ENCODE data around the gene RGP1.

Gene RGP1

DNA sequence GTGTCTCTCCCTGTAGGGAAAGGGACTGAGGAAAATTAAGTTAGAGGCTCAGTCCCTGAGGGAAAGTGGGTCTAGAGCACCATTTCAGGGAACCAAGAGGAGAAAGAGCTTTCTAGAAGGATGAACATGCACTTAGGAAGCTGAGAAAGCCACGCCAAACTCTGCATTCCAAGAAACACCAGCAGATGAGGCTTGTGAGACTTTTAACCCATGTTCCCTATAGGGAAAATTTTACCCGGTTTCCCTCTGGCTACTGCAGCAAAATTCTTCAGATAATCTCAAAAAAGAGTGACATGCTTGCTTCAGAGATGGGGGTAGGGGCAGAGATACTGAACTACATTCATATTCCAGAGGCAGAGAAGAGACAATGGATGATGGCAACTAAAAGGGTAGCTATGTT, 25.7 kb upstream of the RGP1 start:
- DNase-seq = no peak

DNA sequence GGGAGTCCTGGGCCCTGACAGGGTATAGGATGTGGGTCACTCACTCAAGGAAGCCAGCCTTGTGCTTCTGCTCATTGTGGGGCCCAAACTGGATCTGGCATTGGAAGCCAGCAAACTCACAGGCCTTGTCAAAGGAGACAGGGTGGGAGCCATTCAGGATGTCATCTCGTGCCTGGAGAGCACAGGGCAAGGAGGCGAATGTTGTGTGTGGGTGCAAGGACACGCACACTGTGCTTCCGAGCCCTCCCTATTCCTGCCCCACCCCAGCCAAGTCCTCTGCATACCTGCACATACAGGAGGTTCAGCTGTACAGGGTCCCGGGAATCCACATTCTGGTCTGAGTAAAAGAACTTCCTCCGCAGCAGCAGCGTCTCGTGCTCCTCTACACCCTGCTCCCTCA, 25.2 kb upstream of the RGP1 start:
- DNase-seq = no peak

DNA sequence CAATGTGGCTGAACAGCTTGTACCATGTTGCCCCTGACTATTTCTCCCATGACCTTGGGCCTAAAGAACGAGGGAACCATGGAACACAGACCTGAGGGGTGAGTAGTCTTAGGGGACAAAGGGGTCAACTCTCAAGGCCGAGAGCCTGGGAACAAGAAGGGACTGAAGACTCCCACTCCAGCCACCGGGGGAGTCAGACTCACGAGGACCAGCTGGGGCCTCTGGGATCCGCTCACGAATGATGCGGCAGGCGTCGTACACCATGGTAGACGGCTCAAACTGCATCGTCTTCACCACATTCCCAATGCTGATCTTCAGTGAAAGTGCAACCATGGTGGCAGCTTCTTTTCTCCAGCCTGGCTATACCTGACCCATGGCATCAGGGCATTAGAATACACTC, 23.7 kb upstream of the RGP1 start:
- DNase-seq = no peak

DNA sequence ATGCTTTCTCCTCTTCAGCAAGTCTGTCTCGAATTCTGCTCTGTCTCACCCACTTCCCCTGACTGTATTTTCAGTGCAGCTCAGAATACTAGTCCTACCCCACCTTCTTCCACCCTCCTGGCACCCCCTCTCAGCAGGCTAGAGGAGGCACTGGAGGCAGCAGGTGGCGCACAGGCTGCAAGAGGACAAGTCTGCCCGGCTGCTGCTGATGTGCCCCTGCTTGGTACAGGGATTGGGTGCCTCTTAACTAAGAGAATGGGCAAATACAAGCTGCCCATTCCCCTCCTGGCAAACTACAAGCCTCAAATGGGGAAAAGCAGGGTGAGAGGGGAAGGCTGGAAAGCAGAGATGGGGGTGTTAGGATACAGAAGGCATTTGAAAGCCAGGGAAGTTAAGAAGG, 22.2 kb upstream of the RGP1 start:
- DNase-seq = peak; percentile 26

DNA sequence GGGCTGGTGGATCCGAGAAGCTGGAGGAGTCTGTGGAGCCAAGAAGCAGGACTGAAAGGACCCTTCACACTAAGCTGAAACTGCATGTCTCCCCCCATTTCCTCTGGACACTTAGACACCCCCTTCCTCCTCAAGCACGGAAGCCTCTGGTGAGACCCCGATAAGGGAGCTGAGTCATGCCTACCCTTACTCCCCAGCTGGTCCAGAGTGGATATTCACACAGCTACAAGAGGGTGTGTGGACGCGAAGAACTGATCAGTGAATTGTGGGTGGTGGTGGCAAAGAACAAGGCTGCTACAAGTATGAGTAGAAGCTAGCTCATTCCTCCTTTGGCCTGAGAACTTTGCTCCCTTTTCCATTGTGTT, 21.4 kb upstream of the RGP1 start:
- no peak for DNase-seq

DNA sequence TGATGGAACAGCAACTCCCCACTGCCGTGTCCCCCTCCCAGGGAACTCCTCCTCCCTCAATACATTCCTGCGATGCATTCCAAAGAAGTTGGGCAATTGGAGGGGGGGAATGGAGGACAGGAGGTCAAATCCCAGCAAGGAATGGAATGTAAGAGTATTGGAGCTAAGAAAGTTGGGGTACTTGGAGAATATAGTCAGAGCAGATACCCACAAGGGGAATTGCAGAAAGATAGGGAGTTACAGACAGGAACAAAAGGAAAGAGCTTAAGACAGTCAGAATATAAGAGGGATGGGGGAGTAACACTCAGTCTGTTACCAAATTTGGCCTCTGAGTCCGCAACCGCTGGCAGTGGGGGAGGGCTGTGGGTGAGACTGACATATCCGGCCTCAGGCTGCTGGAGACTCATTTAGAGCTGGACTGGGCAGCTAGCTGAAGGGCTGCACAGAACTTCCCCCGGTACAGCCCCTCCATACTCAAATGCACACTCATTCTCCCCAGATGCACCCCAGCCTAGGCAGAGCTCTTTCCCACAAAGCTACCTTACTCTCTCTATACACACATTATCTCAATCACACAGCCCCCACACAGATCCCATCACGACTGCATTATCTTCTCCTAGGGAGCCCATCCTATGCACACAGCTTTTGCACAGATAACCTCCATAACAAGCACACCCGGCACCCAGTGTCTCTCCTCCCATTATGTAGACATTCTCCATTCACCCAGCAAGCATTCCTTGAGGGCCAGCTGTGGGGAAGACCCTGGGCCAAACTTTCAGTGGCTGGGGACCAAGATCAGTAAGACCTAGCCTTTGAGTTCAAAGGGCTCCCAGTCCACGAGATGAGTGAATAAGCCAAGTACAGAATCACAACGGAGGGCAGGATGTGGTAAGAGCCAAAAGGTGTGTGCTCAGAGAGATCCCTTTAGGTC, 20.8 kb upstream of the RGP1 start:
- DNase-seq = peak; percentile 68

DNA sequence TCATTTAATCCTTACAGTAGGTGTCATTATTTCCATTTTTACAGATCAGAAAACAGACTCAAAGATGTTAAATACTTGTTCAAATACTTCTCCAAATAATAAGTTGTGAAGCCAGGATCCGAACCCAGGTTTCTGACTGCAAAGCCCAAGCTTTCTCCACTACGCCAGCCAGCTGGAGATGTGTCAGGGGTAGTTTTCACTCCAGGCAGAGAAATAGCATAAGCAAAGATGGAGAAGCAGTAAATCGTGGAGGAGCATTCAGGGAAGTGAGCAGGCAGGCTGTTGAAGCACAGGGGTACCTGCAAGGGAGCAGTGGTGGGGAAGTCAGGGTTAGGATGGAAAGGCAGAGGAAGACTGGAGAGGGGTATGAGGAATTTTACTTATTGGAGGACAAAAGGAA, 20.0 kb upstream of the RGP1 start:
- DNase-seq = no peak

DNA sequence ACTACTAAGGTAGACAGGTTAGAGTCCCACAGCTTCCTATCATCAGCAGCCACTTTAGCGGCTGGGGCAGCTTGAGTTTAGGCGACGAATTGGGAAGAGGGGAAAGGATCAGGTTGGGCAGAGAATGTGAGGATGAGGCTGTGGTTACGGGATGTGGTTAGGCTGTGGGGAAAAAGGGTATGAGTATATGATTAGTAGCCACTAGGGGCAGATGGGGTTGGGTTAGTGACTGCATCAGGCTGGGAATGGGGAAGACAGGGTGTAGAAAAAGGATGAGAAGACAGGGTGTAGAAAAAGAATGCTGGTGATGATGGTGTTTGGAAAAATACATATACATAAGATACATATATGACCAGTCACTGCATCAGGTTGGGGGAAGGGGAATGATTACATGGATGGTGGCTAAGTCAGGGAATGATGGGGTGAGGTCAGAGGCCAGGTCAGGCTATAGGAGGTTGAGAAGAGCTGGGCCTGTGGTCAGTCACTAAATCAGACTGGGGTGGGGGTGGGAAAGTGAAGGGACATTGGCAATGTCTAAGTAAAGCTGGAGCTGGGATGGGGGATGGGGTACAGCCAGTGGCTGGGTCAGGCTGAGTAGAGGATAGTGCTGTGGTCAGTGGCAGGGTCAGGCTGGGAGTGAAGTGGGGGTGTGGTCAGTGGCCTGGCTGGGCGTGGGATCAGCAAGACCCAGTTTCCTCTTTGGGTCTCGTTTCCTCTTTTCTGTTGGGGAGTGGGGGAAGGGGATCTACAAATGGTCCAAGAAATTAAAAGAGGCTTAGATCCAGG, 19.2 kb upstream of the RGP1 start:
- peak; percentile 45 for DNase-seq

DNA sequence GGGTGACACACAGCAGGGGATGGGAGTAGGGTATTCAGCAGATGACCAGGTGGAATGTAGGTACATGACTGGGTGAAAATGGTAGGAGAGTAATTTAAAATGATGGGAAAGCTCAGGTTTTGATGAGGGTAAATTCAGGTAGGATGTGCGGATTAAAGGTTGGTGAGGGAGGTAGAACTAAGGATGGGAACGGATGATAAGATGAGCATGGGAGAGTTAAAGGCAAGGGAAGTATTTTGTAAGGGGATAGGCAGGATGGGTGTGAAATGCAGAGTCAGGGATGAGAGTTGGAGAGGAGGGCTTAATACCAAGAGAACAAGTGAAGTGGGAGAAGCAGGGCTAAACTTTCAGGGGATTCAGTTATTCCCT, 18.6 kb upstream of the RGP1 start:
- DNase-seq = no peak

DNA sequence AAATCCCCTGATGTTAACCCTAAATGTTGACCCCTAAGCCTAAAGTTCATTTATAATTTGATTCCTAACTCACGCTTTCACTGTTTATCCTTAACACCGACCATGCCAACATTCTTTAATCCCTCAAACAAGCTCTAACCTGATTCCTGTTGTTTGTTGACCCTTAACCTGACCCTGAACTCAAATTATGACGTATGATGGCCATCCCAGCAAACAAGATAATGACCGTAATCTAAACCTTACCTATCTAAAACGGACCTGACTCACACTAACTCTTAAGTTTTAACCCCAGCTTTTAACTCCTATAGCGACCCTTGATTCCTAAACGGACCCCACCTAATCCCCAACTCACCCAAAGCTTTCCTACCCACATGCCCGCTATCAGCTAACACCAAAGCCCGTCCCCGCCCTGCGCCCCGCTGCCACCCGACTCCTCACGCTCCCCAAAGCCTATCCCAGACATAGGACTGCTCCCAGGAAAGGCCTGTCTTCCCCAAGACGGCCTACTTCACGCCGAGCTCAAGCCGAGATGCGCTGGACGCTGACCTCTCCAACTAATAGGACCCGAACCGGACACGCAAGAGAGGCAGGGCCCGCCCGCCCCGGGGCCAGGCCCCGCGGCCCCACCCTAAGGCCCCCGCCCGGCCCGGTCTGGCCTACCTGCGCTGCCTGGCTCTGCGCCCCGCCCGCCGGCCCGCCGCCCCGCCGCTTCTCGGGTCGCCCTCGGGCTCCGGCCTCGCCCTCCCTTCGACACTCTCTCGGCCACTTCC, 17.5 kb upstream of the RGP1 start:
- DNase-seq = peak; percentile 47

DNA sequence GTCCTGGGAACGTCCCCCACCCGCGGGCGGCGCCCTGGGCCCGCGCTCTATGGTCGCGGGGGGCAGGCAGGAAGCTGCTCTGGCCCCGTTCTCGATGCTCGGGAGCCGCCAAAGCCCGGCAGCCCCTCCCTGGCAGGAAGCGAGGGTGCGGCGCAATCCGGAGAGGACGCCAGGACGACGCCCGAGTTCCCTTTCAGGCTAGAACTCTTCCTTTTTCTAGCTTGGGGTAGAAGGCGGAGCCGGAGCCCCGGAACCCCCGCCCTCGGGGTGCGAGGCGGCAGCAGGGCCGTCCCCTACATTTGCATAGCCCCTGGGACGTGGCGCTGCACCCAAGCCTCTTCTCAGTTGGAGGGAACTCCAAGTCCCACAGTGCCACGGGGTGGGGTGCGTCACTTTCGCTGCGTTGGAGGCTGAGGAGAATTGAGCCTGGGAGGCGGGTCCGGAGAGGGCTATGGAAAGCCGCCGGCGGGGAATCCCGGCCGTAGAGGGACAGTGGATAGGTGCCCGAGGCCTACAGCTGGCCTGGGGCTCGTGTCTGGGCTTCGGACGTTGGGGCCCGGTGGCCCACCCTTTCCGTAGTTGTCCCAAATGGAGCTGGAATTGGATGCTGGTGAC, 16.8 kb upstream of the RGP1 start, which contains the start of the genes CREB3 and TLN1:
Gene CREB3 (plus strand): TSS at position 482 of the 615 bp plus-strand sequence. CDS start 107 bp downstream, at position 589.
Gene TLN1 (minus strand): TSS at position 11 of the 615 bp plus-strand sequence. CDS start 6,501 bp downstream, outside the sequence.
- DNase-seq = peak; percentile 98

DNA sequence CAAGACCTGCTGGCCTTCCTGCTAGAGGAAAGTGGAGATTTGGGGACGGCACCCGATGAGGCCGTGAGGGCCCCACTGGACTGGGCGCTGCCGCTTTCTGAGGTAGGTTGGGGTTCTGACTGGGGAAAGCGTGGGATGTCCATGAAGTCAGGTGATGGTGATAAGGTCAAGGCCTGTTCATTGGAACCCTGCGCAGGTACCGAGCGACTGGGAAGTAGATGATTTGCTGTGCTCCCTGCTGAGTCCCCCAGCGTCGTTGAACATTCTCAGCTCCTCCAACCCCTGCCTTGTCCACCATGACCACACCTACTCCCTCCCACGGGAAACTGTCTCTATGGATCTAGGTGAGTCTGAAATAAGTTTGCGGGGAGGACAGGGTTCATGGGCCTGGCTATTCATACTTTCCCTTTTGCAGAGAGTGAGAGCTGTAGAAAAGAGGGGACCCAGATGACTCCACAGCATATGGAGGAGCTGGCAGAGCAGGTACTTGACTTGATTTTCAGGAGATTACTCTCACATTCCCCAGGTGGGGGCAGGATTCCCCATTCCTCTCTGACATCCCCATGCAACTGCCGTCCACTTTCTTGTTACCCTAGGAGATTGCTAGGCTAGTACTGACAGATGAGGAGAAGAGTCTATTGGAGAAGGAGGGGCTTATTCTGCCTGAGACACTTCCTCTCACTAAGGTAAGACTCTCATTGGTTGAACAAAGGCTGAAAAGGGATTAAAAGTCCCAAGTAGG, 16.1 kb upstream of the RGP1 start:
- peak; percentile 47 for DNase-seq

DNA sequence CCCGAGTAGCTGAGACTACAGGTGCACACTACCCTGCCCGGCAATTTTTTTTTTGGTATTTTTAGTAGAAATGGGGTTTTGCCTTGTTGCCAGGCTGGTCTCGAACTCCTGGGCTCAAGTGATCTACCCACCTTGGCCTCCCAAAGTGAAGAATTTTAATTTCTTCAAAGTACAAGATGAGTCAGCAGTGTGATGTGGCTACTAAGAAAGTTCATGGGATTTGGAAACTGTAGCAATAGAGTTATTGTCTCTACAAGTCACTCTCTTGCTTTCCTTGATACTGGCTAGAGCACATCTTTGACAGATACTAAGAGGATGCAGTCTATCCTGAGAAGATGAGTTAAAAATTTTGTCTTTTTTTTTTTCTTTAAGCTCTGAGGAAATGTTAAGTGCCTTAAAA, 15.0 kb upstream of the RGP1 start:
- no peak for DNase-seq

DNA sequence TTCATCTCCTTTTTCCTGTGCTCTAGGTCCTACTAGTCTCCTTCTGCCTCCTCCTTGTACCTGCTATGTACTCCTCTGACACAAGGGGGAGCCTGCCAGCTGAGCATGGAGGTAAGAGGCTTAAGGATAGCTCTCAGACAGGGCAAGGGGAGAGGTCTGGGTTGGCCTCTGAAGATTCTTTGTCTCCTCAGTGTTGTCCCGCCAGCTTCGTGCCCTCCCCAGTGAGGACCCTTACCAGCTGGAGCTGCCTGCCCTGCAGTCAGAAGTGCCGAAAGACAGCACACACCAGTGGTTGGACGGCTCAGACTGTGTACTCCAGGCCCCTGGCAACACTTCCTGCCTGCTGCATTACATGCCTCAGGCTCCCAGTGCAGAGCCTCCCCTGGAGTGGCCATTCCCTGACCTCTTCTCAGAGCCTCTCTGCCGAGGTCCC, 12.9 kb upstream of the RGP1 start:
- DNase-seq = peak; percentile 74

DNA sequence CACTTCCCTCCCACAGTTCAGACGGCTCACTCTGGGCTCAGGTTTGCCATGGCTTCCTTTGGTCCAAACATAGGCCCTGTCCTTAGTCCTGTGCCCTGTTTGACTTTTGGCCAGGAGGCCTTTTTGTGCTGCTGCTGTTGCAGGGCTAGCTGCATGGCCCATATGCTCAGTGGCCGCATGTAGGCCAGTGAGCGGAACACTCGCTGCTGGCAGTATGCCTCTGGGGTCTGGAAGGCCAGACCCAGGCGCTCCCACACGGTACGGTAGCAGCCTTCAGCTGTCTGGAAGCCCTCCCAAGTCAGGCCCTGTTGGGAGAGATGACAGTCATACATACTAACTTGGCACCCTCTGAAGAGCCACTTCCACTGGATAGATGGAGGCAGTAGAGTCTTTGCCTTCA, 11.9 kb upstream of the RGP1 start:
- DNase-seq = no peak

DNA sequence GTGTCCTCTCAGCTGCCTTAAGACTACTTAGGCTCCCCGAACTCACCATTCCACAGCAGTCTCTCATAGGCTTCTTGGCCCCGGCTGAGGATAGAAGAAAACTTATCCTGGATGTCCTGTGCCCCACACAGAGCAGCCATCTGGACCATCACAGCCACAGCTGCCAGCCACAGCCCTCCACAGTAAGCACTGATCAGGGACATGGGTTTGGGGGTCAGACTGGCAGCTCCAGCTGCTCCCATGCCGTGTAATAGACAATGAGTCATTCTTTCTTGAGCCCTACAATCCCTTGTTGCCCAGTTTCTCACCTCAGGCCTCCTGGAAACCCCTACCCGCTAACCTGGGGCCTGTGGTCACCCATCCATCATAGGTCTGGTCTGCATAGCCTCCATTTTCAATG, 10.9 kb upstream of the RGP1 start:
- DNase-seq = no peak

DNA sequence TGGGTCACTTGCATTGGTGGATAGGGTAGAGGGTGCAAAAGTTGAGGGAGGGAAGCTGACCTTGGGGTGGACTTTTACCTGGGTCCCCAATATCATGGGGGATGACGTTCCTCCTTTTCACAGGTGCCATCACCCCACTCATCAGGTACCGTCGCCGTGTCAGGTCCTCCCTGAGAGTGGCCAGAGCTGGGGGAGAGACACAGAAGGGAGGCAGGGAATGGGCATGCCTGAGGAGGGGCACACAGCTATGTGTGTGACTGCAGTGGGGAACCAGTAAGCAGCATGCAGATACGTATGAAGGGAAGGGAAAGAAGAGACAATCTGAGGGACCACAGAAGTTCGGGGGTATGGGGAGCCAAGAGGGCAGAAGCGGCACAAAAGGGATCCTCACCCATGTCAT, 10.2 kb upstream of the RGP1 start:
- no peak for DNase-seq

DNA sequence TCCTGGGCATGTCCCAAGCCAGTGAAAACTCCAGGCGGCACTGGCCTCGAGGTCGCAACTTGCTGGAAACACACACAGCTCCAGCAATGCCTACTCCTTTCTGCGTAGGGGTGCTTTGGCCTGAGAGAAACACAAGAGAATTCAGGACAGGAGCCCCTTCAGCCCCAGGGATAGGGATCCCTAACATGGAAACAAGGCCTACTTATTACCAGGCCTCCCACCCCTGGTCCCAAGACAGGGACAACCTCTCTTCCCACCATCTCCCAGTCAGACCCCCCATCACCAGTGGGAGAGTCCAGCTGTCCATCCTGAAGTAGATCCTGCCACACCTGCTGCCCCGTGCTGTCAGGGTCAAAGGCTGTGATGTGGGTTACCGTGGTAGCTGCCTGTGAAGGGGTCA, 8.8 kb upstream of the RGP1 start:
- no peak for DNase-seq

DNA sequence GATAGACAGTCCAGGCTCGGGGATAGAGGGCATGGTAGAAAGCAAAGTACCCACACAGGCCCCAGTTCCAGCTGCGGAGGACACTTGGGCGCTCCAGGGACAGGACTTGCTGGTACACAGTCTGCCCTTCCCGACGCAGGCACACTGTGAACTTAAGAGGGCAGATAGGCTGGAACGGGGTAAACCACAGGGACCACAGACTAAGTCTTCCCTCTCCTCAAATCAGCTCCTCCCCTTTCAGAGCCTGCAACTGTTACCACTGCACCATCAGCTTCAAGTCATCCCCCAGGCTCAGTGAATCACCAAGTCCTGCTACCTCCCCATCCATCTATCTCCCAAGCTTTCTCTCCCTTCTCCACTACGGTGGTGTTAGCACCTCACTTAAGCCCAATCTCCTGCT, 7.3 kb upstream of the RGP1 start:
- DNase-seq = no peak

DNA sequence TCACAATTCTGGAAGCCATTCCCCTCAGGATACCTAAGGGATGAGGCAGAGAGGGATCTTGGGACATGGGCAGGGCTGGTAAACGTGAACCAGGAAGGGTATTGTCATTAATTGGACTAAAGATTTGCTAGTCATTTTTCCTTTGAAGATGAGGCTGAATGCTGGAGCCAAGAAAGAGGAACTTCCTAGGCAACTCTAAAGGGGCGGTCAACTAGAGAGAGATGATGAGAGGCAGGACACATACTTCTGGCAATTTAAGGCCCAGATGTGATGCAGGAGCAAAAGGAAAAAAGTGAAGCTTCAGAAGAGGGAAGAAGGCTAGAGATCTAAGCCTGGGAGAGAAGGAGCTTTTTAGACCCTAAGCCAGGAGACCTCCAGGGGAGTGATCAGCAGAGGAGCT, 5.6 kb upstream of the RGP1 start:
- DNase-seq = no peak

DNA sequence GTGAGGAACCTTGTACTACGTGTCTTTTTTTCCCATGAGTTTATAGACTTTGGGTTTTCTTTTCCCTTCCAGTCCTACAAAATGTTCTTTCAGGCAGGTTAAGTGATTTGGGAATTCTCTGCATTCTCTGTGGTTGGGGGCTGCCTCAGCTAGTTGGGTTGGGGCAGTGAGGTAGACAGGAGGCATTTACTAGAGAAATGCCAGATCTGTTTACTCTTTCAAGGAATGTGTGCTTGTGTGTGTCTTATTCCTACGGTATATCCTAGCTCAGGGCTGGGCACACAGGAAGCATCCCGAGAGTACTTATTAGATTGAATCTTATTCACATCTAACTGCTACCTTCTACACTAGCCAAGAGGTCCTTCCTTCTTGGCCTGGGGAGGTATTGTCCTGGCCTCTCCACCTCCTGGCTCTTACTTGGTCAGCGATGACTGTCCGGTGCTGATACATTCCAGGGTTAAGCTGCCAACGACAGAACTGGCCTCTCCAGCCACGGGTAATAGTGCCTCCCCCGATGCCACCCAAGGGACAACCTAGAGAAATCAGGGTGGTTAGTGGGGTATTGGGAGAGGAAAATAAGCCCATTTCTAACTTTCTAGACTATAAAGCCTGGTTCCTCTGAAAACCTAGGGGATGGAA, 5.1 kb upstream of the RGP1 start:
- no peak for DNase-seq

DNA sequence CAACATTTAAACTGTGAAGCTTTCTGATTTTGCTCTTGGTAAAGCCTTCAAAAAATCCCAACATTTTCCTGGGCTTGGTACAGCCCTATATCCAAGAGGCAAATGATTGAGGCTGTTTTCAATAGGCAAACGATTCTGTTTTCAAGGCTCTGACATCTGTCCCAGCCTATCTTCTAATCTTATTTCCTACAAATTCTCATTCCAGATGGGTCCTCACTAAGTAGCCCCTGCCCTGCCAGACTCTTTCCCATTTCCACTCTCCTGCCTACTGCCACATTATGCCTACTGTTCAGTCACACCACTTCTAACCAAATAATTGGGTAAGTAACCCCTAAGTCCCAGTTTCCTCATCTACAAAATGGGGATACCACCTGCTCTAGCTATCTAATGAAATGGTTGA, 3.5 kb upstream of the RGP1 start:
- DNase-seq = no peak

Data from stimulated activated CD4-positive, alpha-beta T cell treated with anti-CD3 and anti-CD28 coated beads, Interleukin-15, amount 100 ng/mL, for 24 hours (primary cell).